ENCODE results near the gene NRXN3.

Gene NRXN3

DNA sequence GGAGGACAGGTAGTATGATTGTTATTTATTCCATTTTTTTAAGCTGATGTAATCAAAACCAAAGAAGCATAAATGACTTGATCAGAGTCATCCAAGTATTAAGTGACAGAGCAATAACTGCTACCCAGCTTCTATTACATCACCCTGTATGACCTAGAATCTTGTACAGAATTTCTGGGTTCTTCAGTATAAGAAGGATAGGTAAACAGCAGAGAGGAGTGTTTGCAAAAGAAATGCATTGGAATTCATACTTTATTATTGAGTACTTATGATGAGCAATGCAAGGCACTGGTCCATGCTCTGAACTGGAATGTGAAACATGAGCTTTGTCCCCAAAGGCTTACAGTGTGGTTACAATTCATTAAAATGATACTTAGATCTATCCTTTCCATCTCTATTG lies 1124.3 kb downstream of the NRXN3 start:
- no peak for DNase-seq (ENCODE audit: low spot score)
- in situ Hi-C loops (cut with MboI; ENCODE audit: low sequenced_read_pairs, unreplicated experiment): no loop called here
- TF ChIP-seq, protein P1, sequence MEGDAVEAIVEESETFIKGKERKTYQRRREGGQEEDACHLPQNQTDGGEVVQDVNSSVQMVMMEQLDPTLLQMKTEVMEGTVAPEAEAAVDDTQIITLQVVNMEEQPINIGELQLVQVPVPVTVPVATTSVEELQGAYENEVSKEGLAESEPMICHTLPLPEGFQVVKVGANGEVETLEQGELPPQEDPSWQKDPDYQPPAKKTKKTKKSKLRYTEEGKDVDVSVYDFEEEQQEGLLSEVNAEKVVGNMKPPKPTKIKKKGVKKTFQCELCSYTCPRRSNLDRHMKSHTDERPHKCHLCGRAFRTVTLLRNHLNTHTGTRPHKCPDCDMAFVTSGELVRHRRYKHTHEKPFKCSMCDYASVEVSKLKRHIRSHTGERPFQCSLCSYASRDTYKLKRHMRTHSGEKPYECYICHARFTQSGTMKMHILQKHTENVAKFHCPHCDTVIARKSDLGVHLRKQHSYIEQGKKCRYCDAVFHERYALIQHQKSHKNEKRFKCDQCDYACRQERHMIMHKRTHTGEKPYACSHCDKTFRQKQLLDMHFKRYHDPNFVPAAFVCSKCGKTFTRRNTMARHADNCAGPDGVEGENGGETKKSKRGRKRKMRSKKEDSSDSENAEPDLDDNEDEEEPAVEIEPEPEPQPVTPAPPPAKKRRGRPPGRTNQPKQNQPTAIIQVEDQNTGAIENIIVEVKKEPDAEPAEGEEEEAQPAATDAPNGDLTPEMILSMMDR (IDR thresholded peaks at IDR 0.05; ENCODE audit: borderline replicate concordance, control extremely low read depth, extremely low read depth, insufficient read depth, missing control alignments): no peak

GRCh38 chr14:79295385-79295784 lies 1125.2 kb downstream of the NRXN3 start:
- TF ChIP-seq, protein P1 (IDR thresholded peaks at IDR 0.05; ENCODE audit: borderline replicate concordance, control extremely low read depth, extremely low read depth, insufficient read depth, missing control alignments): no peak
- in situ Hi-C loops (cut with MboI; ENCODE audit: low sequenced_read_pairs, unreplicated experiment): no loop called here
- no peak for DNase-seq (ENCODE audit: low spot score)

- TF ChIP-seq, protein P1 (IDR thresholded peaks at IDR 0.05; ENCODE audit: borderline replicate concordance, control extremely low read depth, extremely low read depth, insufficient read depth, missing control alignments): no peak
- in situ Hi-C loops (cut with MboI; ENCODE audit: low sequenced_read_pairs, unreplicated experiment): no loop called here
- no peak for DNase-seq (ENCODE audit: low spot score)
Observed at GRCh38 chr14:79298373-79298772, 1128.2 kb downstream of the NRXN3 start.

- in situ Hi-C loops (cut with MboI; ENCODE audit: low sequenced_read_pairs, unreplicated experiment): no loop called here
- TF ChIP-seq, protein P1 (IDR thresholded peaks at IDR 0.05; ENCODE audit: borderline replicate concordance, control extremely low read depth, extremely low read depth, insufficient read depth, missing control alignments): no peak
- DNase-seq (ENCODE audit: low spot score): no peak
Observed at GRCh38 chr14:79299162-79299561, 1129.0 kb downstream of the NRXN3 start.

DNA sequence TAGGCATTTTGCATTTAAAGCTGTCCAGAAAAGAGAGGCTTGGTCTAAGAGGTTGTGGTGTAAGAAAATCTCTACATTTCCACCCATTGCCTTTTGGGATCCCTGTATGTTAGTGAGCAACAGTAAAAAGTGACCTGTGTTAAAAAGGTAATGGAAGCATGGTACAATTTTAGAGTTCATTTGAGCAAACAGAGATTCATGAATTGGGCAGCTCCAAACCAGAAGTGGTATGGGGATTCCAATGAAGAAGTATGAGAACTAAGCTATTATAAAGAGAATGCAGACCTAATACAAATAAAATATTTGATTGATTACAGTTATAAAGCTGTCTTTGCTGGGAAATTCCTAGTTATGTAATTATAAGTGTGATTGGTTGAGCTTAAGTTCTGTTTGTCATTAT lies 1134.1 kb downstream of the NRXN3 start:
- TF ChIP-seq, protein P1 (IDR thresholded peaks at IDR 0.05; ENCODE audit: borderline replicate concordance, control extremely low read depth, extremely low read depth, insufficient read depth, missing control alignments): no peak
- in situ Hi-C loops (cut with MboI; ENCODE audit: low sequenced_read_pairs, unreplicated experiment): no loop called here

DNA sequence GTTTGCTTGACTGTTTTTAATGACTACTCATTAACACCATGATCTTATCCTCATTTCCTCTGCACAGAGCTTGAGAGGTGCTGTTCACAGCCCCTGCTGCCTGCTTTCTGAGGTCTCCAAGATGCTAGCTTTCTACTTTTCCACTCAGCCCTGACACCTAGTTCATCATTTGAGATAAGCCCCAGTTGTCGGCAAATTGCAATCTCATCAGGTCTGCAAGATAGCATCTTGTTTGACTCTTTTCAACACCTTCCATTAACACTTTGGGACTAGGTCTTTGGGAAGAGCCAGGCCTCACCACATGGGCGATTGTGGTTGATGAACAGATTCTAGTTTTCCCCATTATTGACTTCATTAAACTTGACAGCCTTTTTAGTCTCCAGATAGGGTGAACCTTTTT lies 1136.4 kb downstream of the NRXN3 start:
- no peak for DNase-seq (ENCODE audit: low spot score)
- in situ Hi-C loops (cut with MboI; ENCODE audit: low sequenced_read_pairs, unreplicated experiment): no loop called here
- TF ChIP-seq, protein P1 (IDR thresholded peaks at IDR 0.05; ENCODE audit: borderline replicate concordance, control extremely low read depth, extremely low read depth, insufficient read depth, missing control alignments): no peak

More for the DNA sequence above, 1134.1 kb downstream of the NRXN3 start:
- no peak for DNase-seq (ENCODE audit: low spot score)

GRCh38 chr14:79318371-79318770 lies 1148.2 kb downstream of the NRXN3 start:
- TF ChIP-seq, protein P1 (IDR thresholded peaks at IDR 0.05; ENCODE audit: borderline replicate concordance, control extremely low read depth, extremely low read depth, insufficient read depth, missing control alignments): no peak
- DNase-seq (ENCODE audit: low spot score): no peak
- in situ Hi-C loops (cut with MboI; ENCODE audit: low sequenced_read_pairs, unreplicated experiment): no loop called here
